Measurements from ENCODE around the gene CLTCL1.
"Not testable (repeated sequence)": the region's sequence is repeated elsewhere in the genome, so short reads cannot be mapped to it uniquely, and the experiment has no call there.

The CLTCL1 gene

DNA sequence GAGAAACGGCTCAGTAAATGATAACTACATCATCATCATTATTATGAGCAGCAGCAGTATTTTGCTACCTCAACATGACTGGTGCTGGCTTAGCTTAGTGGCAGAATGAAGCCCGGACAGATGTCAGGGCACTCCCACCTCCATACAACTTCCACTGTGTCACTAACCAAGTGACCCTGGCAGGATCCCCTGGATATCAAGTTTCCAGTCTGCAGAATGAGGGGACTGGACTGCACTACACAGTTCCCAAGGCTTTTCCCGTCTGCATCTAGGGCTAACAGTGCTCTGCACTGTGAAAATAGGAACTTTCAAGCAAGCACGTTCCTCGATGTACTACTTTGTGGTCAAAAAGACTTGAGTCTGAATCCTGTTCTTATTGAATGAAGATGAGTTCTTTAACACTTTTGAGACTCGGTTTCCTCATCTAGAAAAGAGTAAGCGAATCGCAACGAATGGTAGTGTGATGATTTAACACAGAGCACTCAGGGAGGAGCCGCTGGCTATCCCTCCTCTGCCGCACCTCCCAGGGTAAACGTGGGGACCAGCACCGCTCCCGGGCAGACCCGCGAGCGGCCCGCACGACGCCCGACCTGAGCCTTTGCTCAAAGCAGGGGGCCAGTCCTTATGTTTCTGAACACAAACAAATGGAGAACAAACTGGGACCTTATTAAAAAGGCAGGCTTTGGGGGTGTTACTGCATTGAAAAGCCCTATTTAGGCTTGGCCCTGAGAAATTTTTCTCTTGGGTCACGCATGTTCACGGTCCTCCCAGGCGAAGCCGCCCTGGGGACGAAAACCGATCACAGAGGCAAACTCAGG, 910 bp downstream of the CLTCL1 start:
- no peak for DNase-seq (ENCODE audit: low read depth in 2 of 2)

DNA sequence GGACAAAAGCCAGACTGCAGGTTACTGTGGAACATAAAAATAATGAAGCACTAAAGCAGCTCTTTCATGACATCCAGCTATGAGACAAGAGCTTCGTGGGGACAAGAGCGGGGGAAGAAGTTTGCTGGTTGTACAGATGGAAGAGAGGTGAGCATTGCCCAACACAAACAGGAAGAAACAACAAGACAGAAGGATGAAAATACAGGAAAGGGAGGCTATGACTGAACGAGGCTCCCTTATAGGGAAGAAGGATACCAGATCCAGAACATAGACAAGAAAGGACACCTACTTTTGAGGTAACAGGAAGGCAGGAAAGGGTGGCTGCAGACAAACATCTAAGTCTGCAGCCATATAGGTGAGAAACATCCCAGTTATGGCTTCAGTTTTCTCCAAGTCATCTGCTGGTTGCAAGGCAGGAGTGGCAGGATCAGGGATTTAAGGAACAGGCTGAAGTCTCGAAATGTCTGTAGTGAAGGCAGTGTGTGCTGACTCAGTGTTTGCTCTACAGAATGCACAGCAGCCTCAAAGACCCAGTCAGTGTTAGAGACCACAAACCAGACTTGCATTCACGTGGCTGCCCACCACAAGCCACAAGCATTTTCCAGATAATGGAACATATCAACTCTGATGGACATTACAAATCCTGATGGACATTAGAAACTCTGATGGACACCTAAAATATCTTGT, 1.9 kb downstream of the CLTCL1 start:
- no peak for DNase-seq (ENCODE audit: low read depth in 2 of 2)

DNA sequence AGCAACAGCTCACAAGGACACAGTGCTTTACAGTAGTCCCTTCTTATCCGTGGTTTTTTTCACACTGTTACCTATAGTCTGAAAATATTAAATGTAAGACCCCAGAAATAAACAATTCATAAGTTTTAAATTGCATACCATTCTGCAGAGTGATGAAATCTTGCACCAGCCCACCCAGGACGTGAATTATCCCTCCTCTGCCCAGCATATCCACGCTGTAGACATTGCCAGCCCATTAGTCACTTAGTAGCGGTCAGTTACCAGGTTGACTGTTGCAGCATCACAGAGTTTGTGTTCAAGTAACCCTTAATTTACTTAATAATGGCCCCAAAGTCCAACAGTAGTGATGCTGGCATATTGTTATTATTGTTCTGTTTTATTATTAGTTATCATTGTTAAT, 3.6 kb downstream of the CLTCL1 start:
- DNase-seq (ENCODE audit: low read depth in 2 of 2), result no peak

DNA sequence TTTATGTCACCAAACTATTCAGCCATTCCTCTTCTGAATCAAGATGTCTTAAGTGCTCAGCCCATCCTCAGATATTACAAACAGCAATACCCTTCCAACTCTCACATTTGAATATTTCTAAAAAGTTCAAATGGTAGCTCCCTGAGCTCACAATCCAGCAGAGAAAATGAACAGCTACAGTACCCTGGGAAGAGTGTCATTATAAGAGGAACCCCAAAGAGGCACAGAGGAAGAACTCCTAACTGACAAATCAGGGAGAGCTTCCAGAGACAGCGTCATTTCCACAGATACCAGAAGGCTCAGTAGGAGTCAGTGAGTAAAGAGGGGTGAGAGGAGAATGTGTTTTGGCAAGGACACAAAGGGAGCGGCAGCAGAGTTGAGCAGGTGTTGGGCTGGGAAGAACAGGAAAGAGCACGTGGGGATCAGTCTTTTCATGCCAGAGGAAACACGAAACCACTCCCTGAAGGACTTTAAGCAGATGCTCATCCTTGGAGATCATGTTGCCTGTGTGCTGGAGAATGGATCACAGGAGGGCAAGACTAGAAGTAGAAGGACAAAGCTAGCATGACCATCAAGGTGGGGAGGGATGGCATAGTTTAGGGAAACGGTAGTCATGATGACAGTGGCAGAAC, 4.3 kb downstream of the CLTCL1 start:
- DNase-seq (ENCODE audit: low read depth in 2 of 2), result no peak

DNA sequence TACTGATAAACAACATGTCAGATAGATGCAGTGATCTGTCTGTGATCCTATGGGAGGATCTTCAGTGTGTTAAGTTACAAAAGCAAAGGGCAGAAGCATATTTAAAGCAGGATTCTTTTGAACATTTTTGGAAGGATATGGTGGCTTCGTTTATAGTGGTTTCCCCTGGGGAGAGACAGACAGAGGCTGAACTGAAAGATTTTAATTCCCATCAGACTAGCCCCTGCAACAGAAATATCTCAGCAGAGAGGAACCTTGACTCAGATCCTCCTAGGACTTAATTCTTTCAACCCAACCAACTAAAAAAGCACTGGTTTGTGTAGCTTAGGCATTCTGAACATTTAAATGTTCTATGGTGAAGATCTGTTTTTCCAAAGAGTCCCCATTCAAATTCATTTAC, 5.7 kb downstream of the CLTCL1 start:
- DNase-seq (ENCODE audit: low read depth in 2 of 2), result no peak

DNA sequence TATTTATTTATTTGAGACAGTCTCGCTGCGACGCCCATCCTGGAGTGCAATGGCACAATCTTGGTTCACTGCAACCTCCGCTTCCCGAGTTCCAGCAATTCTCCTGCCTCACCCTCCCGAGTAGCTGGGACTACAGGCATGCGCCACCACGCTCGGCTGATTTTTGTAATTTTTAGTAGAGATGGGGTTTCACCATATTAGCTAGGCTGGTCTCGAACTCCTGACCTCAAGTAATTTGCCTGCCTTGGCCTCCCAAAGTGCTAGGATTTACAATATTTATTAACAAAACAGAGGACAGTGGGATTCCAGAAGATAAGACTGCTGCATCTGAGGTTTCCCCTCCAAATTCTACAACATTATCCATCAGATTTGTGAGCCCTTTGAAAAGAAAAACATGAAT, 12.4 kb downstream of the CLTCL1 start:
- DNase-seq (ENCODE audit: low read depth in 2 of 2), result not testable (repeated sequence)

DNA sequence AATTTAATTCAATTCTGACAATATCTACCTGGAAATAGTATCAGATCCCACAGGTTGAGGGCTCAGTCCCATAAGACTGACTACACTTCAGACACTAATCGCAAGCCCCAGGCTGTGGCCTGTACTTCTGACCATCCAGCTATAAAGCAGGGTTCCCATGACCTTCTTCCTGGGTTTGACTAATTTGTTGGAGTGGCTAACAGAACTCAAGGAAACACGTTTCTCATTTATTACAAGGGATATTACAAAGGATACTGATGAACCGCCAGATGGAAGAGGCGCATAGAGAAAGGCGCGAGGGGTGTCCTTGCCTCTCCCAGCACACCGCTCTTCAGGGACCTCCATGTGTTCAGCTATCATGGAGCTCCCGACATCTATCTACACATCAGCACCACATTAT, 13.7 kb downstream of the CLTCL1 start:
- no peak for DNase-seq (ENCODE audit: low read depth in 2 of 2)

DNA sequence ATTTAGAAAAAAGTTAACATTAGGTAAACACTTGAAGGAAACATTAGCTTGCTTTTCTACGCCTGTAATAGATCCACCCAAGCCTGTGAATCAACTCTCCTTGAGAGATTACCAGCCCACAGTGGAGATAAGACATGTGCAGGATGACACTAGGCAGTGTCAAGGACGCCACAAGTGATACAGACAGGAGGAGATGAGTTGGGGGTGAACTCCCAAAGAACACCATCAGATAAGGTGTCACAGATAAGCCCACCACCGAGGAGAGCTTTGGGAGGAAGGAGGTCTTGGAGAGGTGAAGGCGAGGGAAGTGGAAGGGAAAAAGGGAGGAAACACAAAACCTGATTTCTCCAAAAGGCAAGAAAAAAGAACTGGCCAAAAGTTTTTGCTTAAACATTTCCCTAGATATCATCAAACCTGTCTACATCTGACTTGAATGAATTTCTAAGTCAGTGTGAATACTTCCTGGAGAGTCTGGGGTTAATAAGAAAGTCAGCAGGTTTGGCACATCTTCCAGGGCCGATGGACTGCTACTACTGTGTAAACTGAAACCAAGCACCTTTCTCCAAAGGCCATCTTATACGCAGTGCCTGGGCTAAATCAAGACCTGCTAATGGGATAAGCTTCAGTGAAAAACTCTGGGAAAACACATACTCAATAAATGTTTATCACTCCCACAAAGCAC, 15.5 kb downstream of the CLTCL1 start:
- DNase-seq (ENCODE audit: low read depth in 2 of 2), result no peak

DNA sequence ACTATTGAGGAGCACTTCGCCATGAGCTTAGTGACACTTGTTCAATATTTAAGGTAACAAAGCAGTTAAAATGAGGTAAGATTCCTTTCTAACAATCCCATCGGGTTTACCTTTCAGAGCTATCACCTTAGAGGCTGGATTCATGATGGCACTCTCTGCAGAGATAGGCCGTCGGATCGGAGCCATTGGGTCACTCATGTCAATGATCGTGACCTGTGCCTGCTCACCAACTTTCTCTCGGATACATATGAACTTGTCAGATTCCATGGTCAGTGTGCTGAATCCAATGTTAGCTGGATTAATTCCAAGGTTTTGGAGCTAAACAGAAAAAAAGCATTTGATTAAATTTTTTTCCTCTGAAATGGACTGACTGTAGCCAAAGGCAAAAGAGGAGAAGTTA, 16.0 kb downstream of the CLTCL1 start:
- DNase-seq (ENCODE audit: low read depth in 2 of 2), result no peak

DNA sequence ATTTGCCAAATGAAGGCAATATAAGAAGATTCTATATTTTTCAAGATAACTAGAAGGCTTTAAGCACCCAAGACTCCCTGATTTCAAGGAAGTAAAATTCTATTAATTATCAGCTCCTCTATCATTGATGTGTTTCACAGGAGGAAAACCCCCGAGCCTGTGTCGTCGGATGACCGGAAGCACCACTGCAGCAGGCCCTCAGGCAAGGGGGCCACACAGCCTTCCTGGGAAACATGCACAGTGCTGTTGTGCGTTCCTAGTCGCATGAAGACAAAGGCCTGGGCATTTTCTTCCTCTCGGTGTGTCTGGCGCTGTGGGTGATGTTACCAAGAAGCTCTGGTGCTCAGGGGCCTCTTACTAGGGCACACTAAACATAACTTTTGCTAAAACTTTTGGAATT, 16.4 kb downstream of the CLTCL1 start:
- no peak for DNase-seq (ENCODE audit: low read depth in 2 of 2)

DNA sequence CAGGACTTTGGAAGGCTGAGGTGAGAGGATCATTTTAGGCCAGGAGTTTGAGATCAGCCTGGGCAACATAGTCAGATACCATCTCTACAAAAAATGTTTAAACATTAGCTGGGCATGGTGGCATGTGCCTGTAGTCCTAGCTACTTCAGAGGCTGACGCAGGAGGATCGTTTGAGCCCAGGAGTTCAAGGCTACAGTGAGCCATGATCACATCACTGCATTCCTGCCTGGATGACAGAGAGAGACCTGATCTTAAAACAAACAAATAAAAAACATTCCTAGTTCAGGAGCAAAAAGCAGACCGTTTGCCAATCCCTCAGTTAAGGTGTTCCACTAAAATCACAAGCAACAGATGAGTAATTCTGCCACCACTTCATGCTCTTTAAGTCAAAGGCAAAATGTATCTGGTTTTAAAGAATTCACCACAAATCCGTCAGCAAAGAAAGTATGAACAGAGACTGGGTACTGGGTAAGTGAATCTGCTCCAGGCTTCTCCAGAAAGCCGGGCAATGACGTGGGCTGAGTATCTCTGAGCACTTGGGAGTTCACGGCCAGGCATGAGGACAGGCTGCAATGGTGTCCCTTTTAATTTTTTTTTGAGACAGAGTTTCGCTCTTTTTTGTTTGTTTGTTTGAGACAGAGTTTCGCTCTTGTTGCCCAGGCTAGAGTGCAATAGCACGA, 19.5 kb downstream of the CLTCL1 start:
- no peak for DNase-seq (ENCODE audit: low read depth in 2 of 2)

DNA sequence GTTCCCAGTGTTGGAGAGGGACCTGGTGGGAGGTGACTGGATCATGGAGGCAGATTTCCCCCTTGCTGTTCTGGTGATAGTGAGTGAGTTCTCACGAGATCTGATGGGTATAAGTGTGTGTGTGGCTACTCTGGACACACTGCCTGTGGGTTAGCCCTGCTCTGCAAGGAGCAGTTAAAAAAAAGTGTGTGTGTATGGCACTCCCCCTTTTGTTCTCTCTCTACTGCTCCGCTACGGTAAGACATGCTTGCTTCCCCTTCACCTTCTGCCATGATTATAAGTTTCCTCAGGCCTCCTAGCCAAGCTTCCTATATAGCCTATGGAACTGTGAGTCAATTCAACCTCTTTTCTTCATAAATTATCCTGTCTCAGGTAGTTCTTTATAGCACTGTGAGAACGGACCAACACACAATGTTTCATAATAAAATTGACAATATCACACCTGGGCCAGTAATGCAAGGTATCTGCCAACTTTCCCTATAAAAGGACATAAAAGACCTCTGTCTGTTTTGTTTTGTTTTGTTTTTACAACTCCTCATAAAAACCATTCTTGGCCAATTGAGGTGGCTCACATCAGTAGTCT, 20.2 kb downstream of the CLTCL1 start:
- DNase-seq (ENCODE audit: low read depth in 2 of 2), result no peak

DNA sequence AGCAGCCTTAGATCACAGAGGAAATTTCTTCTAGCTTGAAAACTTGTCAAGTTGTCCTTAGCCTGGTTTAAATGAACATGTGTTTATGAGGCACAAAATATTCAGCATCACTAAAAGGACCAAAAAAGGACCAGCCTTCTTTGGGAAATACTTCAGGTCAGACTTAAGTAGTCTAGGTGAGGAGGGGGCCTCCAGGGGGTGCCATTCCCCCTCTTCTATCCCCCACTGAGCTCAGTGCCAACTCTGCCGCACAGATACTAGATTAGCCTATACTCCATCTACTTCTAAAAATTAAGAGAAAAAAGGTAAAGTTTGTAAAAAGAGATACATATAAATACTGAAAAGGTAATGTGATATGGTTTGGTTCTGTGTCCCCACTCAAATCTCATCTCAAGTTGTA, 20.6 kb downstream of the CLTCL1 start:
- DNase-seq (ENCODE audit: low read depth in 2 of 2), result no peak

DNA sequence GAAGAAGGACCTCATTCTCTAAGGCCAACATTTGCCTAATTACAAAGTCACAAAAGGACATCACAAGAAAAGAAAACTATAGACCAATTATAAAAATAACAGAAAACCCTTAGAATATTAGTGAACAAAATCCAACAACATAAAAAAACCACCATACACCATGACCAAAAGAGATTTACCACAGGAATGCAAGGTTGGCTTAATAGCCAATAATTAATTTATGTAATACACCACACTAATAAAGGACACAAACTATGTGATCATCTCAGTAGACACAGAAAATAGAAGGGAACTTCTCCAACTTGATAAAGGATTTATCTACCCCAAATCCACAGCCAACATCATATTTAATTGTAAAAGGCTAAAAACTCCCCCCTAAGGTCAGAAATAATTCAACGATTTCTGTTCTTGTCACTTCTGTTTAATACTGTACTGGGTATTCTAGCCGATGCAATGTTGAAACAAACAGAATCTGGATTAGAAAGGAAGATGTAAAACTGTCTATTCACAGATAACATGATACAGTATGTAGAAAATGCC, 24.9 kb downstream of the CLTCL1 start:
- no peak for DNase-seq (ENCODE audit: low read depth in 2 of 2)

DNA sequence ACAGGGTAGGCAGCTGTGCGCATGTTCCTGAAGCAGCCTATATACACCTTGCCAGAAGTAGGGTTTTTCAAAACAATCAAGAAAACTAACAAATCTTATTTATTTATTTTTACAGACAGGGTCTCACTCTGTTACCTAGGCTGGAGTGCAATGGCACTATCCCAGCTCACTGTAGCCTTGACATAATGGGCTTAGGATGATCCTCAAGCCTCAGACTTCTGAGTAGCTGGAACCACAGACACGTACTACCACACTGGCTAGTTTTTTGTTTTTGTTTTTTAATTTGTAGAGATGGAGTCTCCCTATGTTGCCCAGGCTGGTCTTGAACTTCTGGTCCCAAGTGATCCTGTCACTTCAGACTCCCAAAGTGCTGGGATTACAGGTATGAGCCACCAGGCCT, 25.7 kb downstream of the CLTCL1 start:
- no peak for DNase-seq (ENCODE audit: low read depth in 2 of 2)

DNA sequence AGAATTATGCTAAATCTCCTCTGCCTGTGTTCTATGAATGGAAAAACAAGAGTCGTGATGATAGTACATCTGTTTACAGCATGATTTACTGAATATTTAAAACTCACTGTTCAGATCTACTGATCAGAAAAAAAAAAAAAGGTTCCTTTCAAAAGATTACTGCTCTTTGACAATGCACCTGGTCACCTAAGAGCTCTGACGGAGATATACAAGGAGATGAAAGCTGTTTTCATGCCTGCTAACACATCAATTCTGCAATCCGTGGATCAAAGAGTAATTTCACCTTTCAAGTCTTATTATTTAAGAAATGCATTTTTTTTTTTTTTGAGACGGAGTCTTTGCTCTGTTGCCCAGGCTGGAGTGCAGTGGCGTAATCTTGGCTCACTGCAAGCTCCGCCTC, 30.7 kb downstream of the CLTCL1 start:
- no peak for DNase-seq (ENCODE audit: low read depth in 2 of 2)

DNA sequence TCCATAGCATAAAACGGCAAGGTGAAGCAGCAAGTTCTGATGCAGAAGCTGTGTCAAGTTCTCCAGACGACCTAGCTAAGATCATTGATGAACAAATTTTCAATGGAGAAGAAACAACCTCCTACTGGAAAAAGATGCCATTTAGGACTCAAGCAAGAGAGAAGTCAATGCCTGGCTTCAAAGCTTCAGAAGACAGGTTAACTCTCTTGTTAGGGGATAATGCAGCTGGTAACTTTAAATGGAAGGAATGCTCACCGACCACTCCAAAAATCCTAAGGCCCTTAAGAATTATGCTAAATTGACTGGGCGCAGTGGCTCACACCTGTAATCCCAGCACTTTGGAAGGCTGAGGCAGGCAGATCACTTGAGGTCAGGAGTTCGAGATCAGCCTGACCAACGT, 31.3 kb downstream of the CLTCL1 start:
- no peak for DNase-seq (ENCODE audit: low read depth in 2 of 2)

DNA sequence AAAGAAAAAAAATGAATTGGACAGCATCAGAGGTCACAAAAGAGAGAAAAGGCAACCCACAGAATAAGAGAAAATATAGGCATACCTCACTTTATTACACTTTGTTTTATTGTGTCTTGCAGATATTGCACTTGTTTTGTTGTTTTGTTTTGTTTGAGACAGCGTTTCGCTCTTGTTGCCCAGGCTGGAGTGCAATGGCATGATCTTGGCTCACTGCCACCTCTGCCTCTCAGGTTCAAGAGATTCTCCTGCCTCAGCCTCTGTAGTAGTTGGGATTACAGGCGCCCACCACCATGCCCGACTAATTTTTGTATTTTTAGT, 32.6 kb downstream of the CLTCL1 start:
- not testable (repeated sequence) for DNase-seq (ENCODE audit: low read depth in 2 of 2)

DNA sequence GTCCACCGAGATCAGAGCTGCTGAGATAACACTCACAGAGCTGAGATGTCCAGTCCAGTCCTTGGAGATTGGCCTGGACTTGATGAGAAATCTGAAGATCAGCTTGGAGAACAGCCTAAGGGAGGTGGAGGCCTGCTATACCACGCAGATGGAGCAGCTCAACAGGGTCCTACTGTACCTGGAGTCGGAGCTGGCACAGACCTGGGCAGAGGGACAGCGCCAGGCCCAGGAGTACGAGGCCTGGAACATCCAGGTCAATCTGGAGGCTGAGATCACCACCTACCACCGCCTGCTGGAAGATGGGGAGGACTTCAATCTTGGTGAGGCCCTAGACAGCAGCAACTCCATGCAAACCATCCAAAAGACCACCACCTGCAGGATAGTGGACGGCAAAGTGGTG, 33.1 kb downstream of the CLTCL1 start:
- no peak for DNase-seq (ENCODE audit: low read depth in 2 of 2)

DNA sequence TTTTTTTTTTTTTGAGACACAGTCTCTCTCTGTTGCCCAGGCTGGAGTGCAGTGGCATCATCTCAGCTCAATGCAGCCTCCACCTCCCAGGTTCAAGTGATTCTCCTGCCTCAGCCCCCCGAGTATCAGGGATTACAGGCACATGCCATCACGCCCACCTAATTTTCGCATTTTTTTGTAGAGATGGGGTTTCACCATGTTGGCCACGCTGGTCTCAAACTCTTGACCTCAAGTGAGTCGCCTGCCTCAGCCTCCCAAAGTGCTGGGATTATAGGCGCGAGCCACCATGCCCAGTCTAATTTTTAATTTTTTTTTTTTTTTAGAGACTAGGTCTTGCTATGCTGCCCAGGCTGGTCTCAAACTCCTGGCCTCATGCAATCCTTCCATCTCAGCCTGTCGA, 35.2 kb downstream of the CLTCL1 start:
- not testable (repeated sequence) for DNase-seq (ENCODE audit: low read depth in 2 of 2)

DNA sequence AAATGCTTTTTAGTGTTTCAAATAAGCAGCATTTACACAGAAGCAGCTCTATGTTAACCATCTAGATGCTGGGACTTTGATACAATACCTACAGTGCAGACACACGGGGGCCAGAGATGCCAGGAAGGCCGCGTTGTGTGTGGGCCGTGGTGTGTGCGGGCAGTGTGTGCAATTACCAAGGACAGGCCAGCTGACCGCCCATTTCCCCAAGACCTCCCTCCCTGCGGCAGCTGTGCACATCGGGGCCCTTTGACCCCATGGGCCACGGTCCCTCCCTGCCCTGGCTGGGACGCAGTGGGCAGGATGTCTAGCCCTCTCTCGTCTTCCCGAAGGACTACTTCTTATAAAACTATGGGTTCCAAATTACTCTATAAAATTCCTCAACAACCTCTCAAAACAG, 38.4 kb downstream of the CLTCL1 start:
- DNase-seq (ENCODE audit: low read depth in 2 of 2), result no peak

Measured in stimulated activated CD4-positive, alpha-beta T cell treated with anti-CD3 and anti-CD28 coated beads, Interleukin-1b, Interleukin-23, amount 100 ng/mL, for 1 hour (primary cell).